SK-N-SH (cell line): ENCODE data around the gene RBBP4. TPM values are rescaled to one million over a fixed set of nuclear protein-coding genes. Genes with fewer than 3 reads are reported as not detected.

Experiments
- CTCF ChIA-PET: fragments of 300-600, 350-600 bp; formaldehyde crosslinking; extraction: SDS; loops from one replicate; lab custom pipeline; 2021; lab: Yijun Ruan, JAX
- POLR2A ChIA-PET: fragments of 350-600 bp; sonication (Branson Sonifier 250); formaldehyde crosslinking; extraction: SDS; loops from one replicate; lab custom pipeline; 2020; ENCODE audit warnings: antibody characterized with exemption, inconsistent platforms; lab: Yijun Ruan, JAX
- DNase-seq: peaks from one replicate; pipeline ENCODE4 v3.0.0; 2012
- H2AFZ ChIP-seq: fragments of 200-600 bp; sonication (generic); 2 replicates; pipeline ENCODE4 v1.8.1; 2016; ENCODE audit warnings: antibody characterized with exemption, mild to moderate bottlenecking, low read depth
- H3F3A ChIP-seq: fragments of 200-600 bp; sonication (generic); replicated peaks from 2 replicates; pipeline ENCODE3; 2016; ENCODE audit warnings: antibody characterized with exemption, mild to moderate bottlenecking; ENCODE audit not compliant: insufficient read depth
- H3K27ac ChIP-seq, 2 experiments: fragments of 200-500 bp in 1 of 2; fragments of 200-600 bp in 1 of 2; sonication (Bioruptor generic) in 1 of 2; sonication (generic), shearing (Covaris generic) in 1 of 2; 2 replicates each; pipeline versions ENCODE4 v1.5.1 to v1.6.1; 2014 to 2016; ENCODE audit warnings: low read depth in 2 of 2, inconsistent platforms in 1 of 2, low read length in 1 of 2, mild to moderate bottlenecking in 1 of 2, mixed read lengths in 1 of 2
- H3K27me3 ChIP-seq: fragments of 200-600 bp; sonication (generic), shearing (Covaris generic); 2 replicates; pipeline ENCODE4 v1.6.1; 2016; ENCODE audit warnings: mixed run types; ENCODE audit not compliant: insufficient read depth
- H3K36me3 ChIP-seq, 2 experiments: fragments of 200-500 bp in 1 of 2; fragments of 200-600 bp in 1 of 2; sonication (Bioruptor generic) in 1 of 2; sonication (generic) in 1 of 2; replicated peaks in 1 of 2; 2 replicates each; pipeline versions ENCODE3 to v1.5.1; 2014 to 2016; ENCODE audit warnings: low read length in 1 of 2, mild to moderate bottlenecking in 1 of 2; ENCODE audit not compliant: insufficient read depth in 2 of 2, control insufficient read depth in 1 of 2
- H3K4me1 ChIP-seq, 2 experiments: fragments of 200-500 bp in 1 of 2; fragments of 200-600 bp in 1 of 2; sonication (Bioruptor generic) in 1 of 2; sonication (generic), shearing (Covaris generic) in 1 of 2; 2 replicates each; pipeline versions ENCODE4 v1.5.1 to v1.6.1; 2014 to 2016; ENCODE audit warnings: low read depth in 1 of 2, low read length in 1 of 2, mixed run types in 1 of 2; ENCODE audit not compliant: insufficient read depth in 2 of 2, control insufficient read depth in 1 of 2
- H3K4me2 ChIP-seq: fragments of 200-600 bp; sonication (generic), shearing (Covaris generic); 2 replicates; pipeline ENCODE4 v1.6.1; 2017; ENCODE audit warnings: mixed run types
- H3K4me3 ChIP-seq, 2 experiments: fragments of 200-500 bp in 1 of 2; fragments of 200-600 bp in 1 of 2; sonication (Bioruptor generic) in 1 of 2; sonication (generic), shearing (Covaris generic) in 1 of 2; 2 replicates each; pipeline versions ENCODE4 v1.5.1 to v1.8.1; 2014 to 2016; ENCODE audit warnings: low read depth in 2 of 2, inconsistent platforms in 1 of 2, low read length in 1 of 2, mild to moderate bottlenecking in 1 of 2, mixed read lengths in 1 of 2, moderate library complexity in 1 of 2
- H3K79me2 ChIP-seq: fragments of 200-600 bp; sonication (generic); 2 replicates; pipeline ENCODE4 v1.8.1; 2017; ENCODE audit warnings: mild to moderate bottlenecking; ENCODE audit not compliant: insufficient read depth
- H3K9ac ChIP-seq: fragments of 200-600 bp; sonication (generic); 2 replicates; pipeline ENCODE4 v1.6.1; 2017; ENCODE audit warnings: mixed run types
- H3K9me2 ChIP-seq: fragments of 200-600 bp; sonication (generic); 2 replicates; pipeline ENCODE4 v1.6.1; 2017; ENCODE audit warnings: mixed run types
- H3K9me3 ChIP-seq: fragments of 200-600 bp; sonication (generic); 2 replicates; pipeline ENCODE4 v1.6.1; 2017; ENCODE audit warnings: mixed run types, mild to moderate bottlenecking, moderate library complexity
- H4K20me1 ChIP-seq: fragments of 200-600 bp; sonication (generic); 2 replicates; pipeline ENCODE4 v1.6.1; 2017; ENCODE audit warnings: mild to moderate bottlenecking, mixed run types; ENCODE audit not compliant: insufficient read depth
- CHD2 ChIP-seq: fragments of 150-350 bp; IDR thresholded peaks from 2 replicates; pipeline ENCODE4 v1.6.1; 2018; ENCODE audit warnings: low read length; ENCODE audit not compliant: partially characterized antibody
- EZH2phosphoT487 ChIP-seq: fragments of 200-600 bp; sonication (generic); IDR thresholded peaks from 2 replicates; pipeline ENCODE4 v1.6.1; 2017; ENCODE audit warnings: low read depth, mixed run types, mild to moderate bottlenecking, antibody characterized with exemption, moderate library complexity, borderline replicate concordance
- FOSL2 ChIP-seq: IDR thresholded peaks from 2 replicates; pipeline ENCODE4 v1.4.0; 2012; ENCODE audit warnings: low read depth, mild to moderate bottlenecking, moderate library complexity, borderline replicate concordance
- FOXJ3 ChIP-seq: sonication (generic); formaldehyde crosslinking; IDR thresholded peaks from 2 replicates; pipeline ENCODE4 v1.5.1; 2020; ENCODE audit warnings: mild to moderate bottlenecking, missing genetic modification reagents
- GABPA ChIP-seq: IDR thresholded peaks from 2 replicates; pipeline ENCODE4 v1.4.0; 2012; ENCODE audit warnings: low read depth, mild to moderate bottlenecking
- MEF2A ChIP-seq: IDR thresholded peaks from 2 replicates; pipeline ENCODE4 v1.4.0; 2012; ENCODE audit warnings: low read depth, borderline replicate concordance
- POLR2AphosphoS5 ChIP-seq: IDR thresholded peaks from 2 replicates; pipeline ENCODE4 v1.6.1; 2012; ENCODE audit warnings: low read depth, low read length
- RFX5 ChIP-seq: IDR thresholded peaks from 2 replicates; pipeline ENCODE4 v1.6.1; 2012; ENCODE audit warnings: mild to moderate bottlenecking, improper control_type of control experiment, low read length
- RXRA ChIP-seq: IDR thresholded peaks from 2 replicates; pipeline ENCODE4 v1.4.0; 2012; ENCODE audit warnings: low read depth, mild to moderate bottlenecking, borderline replicate concordance
- TAF1 ChIP-seq: IDR thresholded peaks from 2 replicates; pipeline ENCODE4 v1.6.1; 2012; ENCODE audit warnings: low read depth, mild to moderate bottlenecking, low read length, moderate library complexity, borderline replicate concordance
- YY1 ChIP-seq: IDR thresholded peaks from 2 replicates; pipeline ENCODE4 v1.4.0; 2012; ENCODE audit warnings: low read depth, mild to moderate bottlenecking
- WGBS: methylation state at CpG from one replicate; pipeline ENCODE4 v1.1.6; 2017; ENCODE audit warnings: low lambda C conversion rate; 5-methylcytosine and 5-hydroxymethylcytosine counted together
- polyA plus RNA-seq, 3 experiments: library from polyadenylated mRNA; depleted of rRNA; stranded (reverse); fragments of >200 nt; gene quantifications; 2 replicates each; pipeline ENCODE4 v1.2.3, GENCODE V29; 2012
- TF ChIP-seq, protein P1 (sequence below): IDR thresholded peaks from 2 replicates; pipeline ENCODE4; 2012
- TF ChIP-seq, protein P2 (sequence below): fragments of 200-600 bp; sonication (generic); IDR thresholded peaks from 2 replicates; pipeline ENCODE4 v1.6.1; 2017; ENCODE audit warnings: antibody characterized with exemption, mild to moderate bottlenecking, moderate library complexity
- TF ChIP-seq, protein P3 (sequence below): fragments of 150-350 bp; IDR thresholded peaks from 2 replicates; pipeline ENCODE4 v1.6.1; 2016; ENCODE audit warnings: mild to moderate bottlenecking, low read depth, low read length
- TF ChIP-seq, protein P4 (sequence below): IDR thresholded peaks from 2 replicates; pipeline ENCODE4 v1.6.1; 2012; ENCODE audit warnings: mild to moderate bottlenecking, low read depth, low read length, moderate library complexity
- TF ChIP-seq, protein P5 (sequence below): IDR thresholded peaks from 2 replicates; pipeline ENCODE4 v1.4.0; 2012; ENCODE audit warnings: low read depth, borderline replicate concordance

The RBBP4 gene
- polyA plus RNA-seq, 1 of the 3 experiments (the other 2 are of a cell fraction), result 108 TPM

DNA sequence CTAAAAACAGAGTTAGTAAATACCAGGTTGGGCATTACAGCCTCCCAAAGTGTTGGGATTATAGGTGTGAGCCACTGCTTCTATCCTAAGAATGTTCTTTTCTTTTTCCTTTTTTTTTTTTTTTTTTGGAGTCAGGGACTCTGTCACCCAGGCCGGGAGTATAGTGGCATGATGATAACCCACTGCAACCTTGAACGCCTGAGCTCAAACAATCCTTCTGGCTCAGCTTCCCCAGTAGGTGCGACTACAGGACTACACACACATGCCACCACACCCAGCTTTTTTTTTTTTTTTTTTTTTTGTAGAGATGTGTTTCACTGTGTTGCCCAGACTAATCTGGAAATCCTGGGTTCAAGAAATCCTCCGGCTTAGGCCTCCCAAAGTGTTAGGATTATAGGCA is 6.6 kb upstream of the RBBP4 start:
- WGBS, result 100% methylated on average over 4 of the region's 4 CpGs

More for the DNA sequence above, 6.6 kb upstream of the RBBP4 start:
- Histone ChIP-seq H3K4me3 (no peak overlapping the region), H3K36me3 (no peaks in the 10 kb centered on the region), H2AFZ (no peak overlapping the region), H3F3A (peaks cover 4% of the 10 kb centered on the region), H3K27ac (no peak overlapping the region), H4K20me1 (0 out of 2 replicates have a peak, but pooled peaks cover 6% of the 10 kb centered on the region), H3K4me1 (peaks cover 0 to 3% of the 10 kb centered on the region in 2 experiments; a peak in 1 of 4 replicates), H3K9ac (no peak overlapping the region), H3K9me3 (no peaks in the 10 kb centered on the region), H3K27me3 (no peaks in the 10 kb centered on the region), H3K9me2 (no peaks in the 10 kb centered on the region), H3K79me2 (peaks cover 92% of the 10 kb centered on the region)
- POLR2A ChIA-PET, result no interaction called here
- CTCF ChIA-PET, result no interaction called here
- DNase-seq, result no peak
- TF ChIP-seq GABPA, result no peak
- TF ChIP-seq, protein P1, sequence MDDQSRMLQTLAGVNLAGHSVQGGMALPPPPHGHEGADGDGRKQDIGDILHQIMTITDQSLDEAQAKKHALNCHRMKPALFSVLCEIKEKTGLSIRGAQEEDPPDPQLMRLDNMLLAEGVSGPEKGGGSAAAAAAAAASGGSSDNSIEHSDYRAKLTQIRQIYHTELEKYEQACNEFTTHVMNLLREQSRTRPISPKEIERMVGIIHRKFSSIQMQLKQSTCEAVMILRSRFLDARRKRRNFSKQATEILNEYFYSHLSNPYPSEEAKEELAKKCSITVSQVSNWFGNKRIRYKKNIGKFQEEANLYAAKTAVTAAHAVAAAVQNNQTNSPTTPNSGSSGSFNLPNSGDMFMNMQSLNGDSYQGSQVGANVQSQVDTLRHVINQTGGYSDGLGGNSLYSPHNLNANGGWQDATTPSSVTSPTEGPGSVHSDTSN, result no peak
- TF ChIP-seq, protein P2, sequence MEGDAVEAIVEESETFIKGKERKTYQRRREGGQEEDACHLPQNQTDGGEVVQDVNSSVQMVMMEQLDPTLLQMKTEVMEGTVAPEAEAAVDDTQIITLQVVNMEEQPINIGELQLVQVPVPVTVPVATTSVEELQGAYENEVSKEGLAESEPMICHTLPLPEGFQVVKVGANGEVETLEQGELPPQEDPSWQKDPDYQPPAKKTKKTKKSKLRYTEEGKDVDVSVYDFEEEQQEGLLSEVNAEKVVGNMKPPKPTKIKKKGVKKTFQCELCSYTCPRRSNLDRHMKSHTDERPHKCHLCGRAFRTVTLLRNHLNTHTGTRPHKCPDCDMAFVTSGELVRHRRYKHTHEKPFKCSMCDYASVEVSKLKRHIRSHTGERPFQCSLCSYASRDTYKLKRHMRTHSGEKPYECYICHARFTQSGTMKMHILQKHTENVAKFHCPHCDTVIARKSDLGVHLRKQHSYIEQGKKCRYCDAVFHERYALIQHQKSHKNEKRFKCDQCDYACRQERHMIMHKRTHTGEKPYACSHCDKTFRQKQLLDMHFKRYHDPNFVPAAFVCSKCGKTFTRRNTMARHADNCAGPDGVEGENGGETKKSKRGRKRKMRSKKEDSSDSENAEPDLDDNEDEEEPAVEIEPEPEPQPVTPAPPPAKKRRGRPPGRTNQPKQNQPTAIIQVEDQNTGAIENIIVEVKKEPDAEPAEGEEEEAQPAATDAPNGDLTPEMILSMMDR, result no peak
- TF ChIP-seq TAF1, result no peak
- TF ChIP-seq, protein P3, sequence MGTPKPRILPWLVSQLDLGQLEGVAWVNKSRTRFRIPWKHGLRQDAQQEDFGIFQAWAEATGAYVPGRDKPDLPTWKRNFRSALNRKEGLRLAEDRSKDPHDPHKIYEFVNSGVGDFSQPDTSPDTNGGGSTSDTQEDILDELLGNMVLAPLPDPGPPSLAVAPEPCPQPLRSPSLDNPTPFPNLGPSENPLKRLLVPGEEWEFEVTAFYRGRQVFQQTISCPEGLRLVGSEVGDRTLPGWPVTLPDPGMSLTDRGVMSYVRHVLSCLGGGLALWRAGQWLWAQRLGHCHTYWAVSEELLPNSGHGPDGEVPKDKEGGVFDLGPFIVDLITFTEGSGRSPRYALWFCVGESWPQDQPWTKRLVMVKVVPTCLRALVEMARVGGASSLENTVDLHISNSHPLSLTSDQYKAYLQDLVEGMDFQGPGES, result no peak
- TF ChIP-seq MEF2A, result no peak
- TF ChIP-seq FOSL2, result no peak
- TF ChIP-seq CHD2, result no peak
- TF ChIP-seq EZH2phosphoT487, result no peak
- TF ChIP-seq, protein P4, sequence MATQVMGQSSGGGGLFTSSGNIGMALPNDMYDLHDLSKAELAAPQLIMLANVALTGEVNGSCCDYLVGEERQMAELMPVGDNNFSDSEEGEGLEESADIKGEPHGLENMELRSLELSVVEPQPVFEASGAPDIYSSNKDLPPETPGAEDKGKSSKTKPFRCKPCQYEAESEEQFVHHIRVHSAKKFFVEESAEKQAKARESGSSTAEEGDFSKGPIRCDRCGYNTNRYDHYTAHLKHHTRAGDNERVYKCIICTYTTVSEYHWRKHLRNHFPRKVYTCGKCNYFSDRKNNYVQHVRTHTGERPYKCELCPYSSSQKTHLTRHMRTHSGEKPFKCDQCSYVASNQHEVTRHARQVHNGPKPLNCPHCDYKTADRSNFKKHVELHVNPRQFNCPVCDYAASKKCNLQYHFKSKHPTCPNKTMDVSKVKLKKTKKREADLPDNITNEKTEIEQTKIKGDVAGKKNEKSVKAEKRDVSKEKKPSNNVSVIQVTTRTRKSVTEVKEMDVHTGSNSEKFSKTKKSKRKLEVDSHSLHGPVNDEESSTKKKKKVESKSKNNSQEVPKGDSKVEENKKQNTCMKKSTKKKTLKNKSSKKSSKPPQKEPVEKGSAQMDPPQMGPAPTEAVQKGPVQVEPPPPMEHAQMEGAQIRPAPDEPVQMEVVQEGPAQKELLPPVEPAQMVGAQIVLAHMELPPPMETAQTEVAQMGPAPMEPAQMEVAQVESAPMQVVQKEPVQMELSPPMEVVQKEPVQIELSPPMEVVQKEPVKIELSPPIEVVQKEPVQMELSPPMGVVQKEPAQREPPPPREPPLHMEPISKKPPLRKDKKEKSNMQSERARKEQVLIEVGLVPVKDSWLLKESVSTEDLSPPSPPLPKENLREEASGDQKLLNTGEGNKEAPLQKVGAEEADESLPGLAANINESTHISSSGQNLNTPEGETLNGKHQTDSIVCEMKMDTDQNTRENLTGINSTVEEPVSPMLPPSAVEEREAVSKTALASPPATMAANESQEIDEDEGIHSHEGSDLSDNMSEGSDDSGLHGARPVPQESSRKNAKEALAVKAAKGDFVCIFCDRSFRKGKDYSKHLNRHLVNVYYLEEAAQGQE, result no peak
- TF ChIP-seq, protein P5, sequence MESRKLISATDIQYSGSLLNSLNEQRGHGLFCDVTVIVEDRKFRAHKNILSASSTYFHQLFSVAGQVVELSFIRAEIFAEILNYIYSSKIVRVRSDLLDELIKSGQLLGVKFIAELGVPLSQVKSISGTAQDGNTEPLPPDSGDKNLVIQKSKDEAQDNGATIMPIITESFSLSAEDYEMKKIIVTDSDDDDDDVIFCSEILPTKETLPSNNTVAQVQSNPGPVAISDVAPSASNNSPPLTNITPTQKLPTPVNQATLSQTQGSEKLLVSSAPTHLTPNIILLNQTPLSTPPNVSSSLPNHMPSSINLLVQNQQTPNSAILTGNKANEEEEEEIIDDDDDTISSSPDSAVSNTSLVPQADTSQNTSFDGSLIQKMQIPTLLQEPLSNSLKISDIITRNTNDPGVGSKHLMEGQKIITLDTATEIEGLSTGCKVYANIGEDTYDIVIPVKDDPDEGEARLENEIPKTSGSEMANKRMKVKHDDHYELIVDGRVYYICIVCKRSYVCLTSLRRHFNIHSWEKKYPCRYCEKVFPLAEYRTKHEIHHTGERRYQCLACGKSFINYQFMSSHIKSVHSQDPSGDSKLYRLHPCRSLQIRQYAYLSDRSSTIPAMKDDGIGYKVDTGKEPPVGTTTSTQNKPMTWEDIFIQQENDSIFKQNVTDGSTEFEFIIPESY, result no peak
- no peak for TF ChIP-seq RXRA
- TF ChIP-seq POLR2AphosphoS5, result no peak
- TF ChIP-seq FOXJ3, result no peak
- TF ChIP-seq YY1, result no peak
- no peak for TF ChIP-seq RFX5
- TF ChIP-seq, all 33 proteins: peak for 0
- H3K4me2 ChIP-seq, result no peak overlapping the region
